ENCODE data around the gene EVA1C. TPM values are rescaled to one million over a fixed set of nuclear protein-coding genes. Genes with fewer than 3 reads are reported as not detected.
"Not testable (repeated sequence)": the region's sequence is repeated elsewhere in the genome, so short reads cannot be mapped to it uniquely, and the experiment has no call there.

The EVA1C gene
- polyA plus RNA-seq, 1 donor (not counting 4 experiments of a cell fraction or from before 2014, with no cell fraction given), result 15.3 TPM

DNA sequence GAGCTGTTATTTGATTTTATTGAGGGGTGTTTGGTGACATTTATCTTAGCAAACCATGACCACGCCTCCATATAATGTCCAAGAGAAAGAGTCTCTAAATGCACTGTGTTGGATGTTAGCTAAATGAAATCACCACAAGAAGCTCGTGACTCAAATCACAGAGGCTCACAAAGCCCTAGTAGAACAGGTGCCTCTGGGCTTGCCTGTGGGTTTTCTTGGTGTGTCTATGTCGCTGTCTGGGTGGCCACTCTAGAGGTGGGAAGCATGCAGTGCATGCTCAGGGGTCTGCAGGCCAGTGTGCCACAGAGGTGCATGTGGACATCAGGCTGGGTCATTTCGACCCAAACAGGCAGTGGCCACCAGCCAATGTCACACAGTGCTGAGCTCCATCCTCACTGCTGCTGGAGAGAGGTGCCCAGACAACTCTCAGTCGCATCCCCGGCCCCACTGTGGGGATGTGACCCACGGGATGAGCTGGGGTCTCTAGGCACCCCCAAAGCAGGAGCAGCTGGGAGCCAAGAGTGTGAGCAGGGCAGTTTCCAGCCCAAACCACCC lies 94.0 kb downstream of the EVA1C start:
- H4K20me1 ChIP-seq (ENCODE audit: control insufficient read depth, extremely low read depth, insufficient read depth, low read length); H3K79me2 ChIP-seq (ENCODE audit: control insufficient read depth, insufficient read depth, low read length); dilution Hi-C loops (cut with MboI; ENCODE audit: extremely low pct_ligation_motif_present, low sequenced_read_pairs); H3K4me2 ChIP-seq (ENCODE audit: control insufficient read depth, extremely low read depth, insufficient read depth, low read depth, low read length); FAIRE-seq; H3K27ac ChIP-seq (ENCODE audit: control insufficient read depth, insufficient read depth, low read length); H2AFZ ChIP-seq (ENCODE audit: control insufficient read depth, low read length); DNase-seq (ENCODE audit: low read depth, low spot score); H3K36me3 ChIP-seq (ENCODE audit: control insufficient read depth in 2 of 2, extremely low read depth in 1 of 2, insufficient read depth in 2 of 2, low read length in 2 of 2); H3K4me1 ChIP-seq (ENCODE audit: control insufficient read depth, extremely low read depth, insufficient read depth, low read length); H3K4me3 ChIP-seq (ENCODE audit: control insufficient read depth in 2 of 3, extremely low read depth in 1 of 3, insufficient read depth in 2 of 3, low read depth in 1 of 3, low read length in 3 of 3); H3K27me3 ChIP-seq (ENCODE audit: control insufficient read depth, extremely low read depth, insufficient read depth, low read length); H3K9ac ChIP-seq (ENCODE audit: control insufficient read depth, extremely low read depth, insufficient read depth, low read length); H3K9me3 ChIP-seq (ENCODE audit: control insufficient read depth, low read depth, low read length); H3K9me1 ChIP-seq (ENCODE audit: control insufficient read depth, extremely low read depth, insufficient read depth, low read length): not testable (repeated sequence)

DNA sequence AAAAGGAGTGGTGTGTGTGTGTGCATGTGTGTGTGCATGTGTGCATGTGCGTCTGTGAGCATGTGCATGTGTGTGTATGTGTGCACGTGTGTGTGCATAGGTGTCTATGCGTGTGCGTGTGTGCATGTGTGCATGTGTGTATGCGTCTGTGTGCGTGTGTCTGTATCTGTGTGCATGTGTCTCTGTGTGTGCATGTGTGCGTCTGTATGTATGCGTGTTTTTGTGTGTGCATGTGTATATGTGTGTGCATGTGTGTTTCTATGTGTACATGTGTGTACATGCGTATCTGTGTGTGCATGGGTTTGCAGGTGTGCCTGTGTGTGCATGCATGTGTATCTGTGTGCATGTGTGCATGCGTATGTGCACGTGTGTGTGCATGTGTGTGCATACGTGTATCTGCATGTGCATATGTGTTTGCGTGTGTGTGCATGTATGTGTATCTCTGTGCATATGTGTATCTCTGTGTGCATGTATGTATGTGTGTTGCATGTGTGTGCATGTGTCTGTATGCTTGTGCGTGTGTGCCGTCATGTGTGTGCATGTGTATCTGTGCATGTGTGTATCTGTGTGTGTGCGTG lies 94.9 kb downstream of the EVA1C start:
- Histone ChIP-seq H2AFZ (ENCODE audit: control insufficient read depth, low read length) (no peak overlapping the region), H4K20me1 (ENCODE audit: control insufficient read depth, extremely low read depth, insufficient read depth, low read length) (no peaks in the 10 kb centered on the region), H3K27ac (ENCODE audit: control insufficient read depth, insufficient read depth, low read length) (no peak overlapping the region), H3K36me3 (ENCODE audit: control insufficient read depth in 2 of 2, extremely low read depth in 1 of 2, insufficient read depth in 2 of 2, low read length in 2 of 2) (peaks cover 0 to 6% of the 10 kb centered on the region in 2 experiments), H3K9me1 (ENCODE audit: control insufficient read depth, extremely low read depth, insufficient read depth, low read length) (no peaks in the 10 kb centered on the region), H3K9me3 (ENCODE audit: control insufficient read depth, low read depth, low read length) (no peaks in the 10 kb centered on the region), H3K4me1 (ENCODE audit: control insufficient read depth, extremely low read depth, insufficient read depth, low read length) (no peaks in the 10 kb centered on the region), H3K27me3 (ENCODE audit: control insufficient read depth, extremely low read depth, insufficient read depth, low read length) (no peaks in the 10 kb centered on the region), H3K4me3 (ENCODE audit: control insufficient read depth in 2 of 3, extremely low read depth in 1 of 3, insufficient read depth in 2 of 3, low read depth in 1 of 3, low read length in 3 of 3) (no peak overlapping the region), H3K4me2 (ENCODE audit: control insufficient read depth, extremely low read depth, insufficient read depth, low read depth, low read length) (no peak overlapping the region), H3K79me2 (ENCODE audit: control insufficient read depth, insufficient read depth, low read length) (no peaks in the 10 kb centered on the region), H3K9ac (ENCODE audit: control insufficient read depth, extremely low read depth, insufficient read depth, low read length) (no peak overlapping the region)
- dilution Hi-C loops (cut with MboI; ENCODE audit: extremely low pct_ligation_motif_present, low sequenced_read_pairs), result no loop called here
- DNase-seq (ENCODE audit: low read depth, low spot score) (no peak), FAIRE-seq (no peak)
- TF ChIP-seq EZH2 (IDR thresholded peaks at IDR 0.05; ENCODE audit: low read length), result no peak
- TF ChIP-seq, protein P1, sequence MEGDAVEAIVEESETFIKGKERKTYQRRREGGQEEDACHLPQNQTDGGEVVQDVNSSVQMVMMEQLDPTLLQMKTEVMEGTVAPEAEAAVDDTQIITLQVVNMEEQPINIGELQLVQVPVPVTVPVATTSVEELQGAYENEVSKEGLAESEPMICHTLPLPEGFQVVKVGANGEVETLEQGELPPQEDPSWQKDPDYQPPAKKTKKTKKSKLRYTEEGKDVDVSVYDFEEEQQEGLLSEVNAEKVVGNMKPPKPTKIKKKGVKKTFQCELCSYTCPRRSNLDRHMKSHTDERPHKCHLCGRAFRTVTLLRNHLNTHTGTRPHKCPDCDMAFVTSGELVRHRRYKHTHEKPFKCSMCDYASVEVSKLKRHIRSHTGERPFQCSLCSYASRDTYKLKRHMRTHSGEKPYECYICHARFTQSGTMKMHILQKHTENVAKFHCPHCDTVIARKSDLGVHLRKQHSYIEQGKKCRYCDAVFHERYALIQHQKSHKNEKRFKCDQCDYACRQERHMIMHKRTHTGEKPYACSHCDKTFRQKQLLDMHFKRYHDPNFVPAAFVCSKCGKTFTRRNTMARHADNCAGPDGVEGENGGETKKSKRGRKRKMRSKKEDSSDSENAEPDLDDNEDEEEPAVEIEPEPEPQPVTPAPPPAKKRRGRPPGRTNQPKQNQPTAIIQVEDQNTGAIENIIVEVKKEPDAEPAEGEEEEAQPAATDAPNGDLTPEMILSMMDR (optimal IDR thresholded peaks at IDR 0.05 in 1 of 3, IDR thresholded peaks at IDR 0.05 in 1 of 3, conservative IDR thresholded peaks at IDR 0.05 in 1 of 3; ENCODE audit: extremely low read depth in 1 of 3, insufficient read depth in 2 of 3, low read length in 3 of 3), result no peak

DNA sequence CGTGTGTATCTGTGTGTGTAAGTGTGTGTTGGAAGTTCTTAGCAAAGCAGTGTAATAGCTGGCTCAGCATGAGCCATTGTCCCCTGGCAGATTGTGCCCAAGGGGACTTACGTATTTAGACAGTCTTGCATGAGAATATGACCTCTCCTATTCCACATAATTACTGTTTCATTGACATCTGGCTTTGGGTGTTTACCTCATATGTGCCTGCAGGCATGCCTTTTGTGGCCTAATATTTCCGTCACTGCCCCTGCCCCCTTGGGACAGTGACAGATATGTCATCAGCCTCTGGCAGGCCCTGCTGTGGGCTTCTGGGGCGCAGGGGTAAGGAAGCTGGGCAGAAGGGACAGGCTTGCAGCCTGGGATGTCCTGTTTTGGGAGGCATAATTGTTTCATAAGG lies 95.5 kb downstream of the EVA1C start:
- H3K27me3 ChIP-seq (ENCODE audit: control insufficient read depth, extremely low read depth, insufficient read depth, low read length); H3K27ac ChIP-seq (ENCODE audit: control insufficient read depth, insufficient read depth, low read length); H4K20me1 ChIP-seq (ENCODE audit: control insufficient read depth, extremely low read depth, insufficient read depth, low read length); FAIRE-seq; H2AFZ ChIP-seq (ENCODE audit: control insufficient read depth, low read length); H3K4me2 ChIP-seq (ENCODE audit: control insufficient read depth, extremely low read depth, insufficient read depth, low read depth, low read length); H3K79me2 ChIP-seq (ENCODE audit: control insufficient read depth, insufficient read depth, low read length); DNase-seq (ENCODE audit: low read depth, low spot score); H3K36me3 ChIP-seq (ENCODE audit: control insufficient read depth in 2 of 2, extremely low read depth in 1 of 2, insufficient read depth in 2 of 2, low read length in 2 of 2); dilution Hi-C loops (cut with MboI; ENCODE audit: extremely low pct_ligation_motif_present, low sequenced_read_pairs); H3K9me3 ChIP-seq (ENCODE audit: control insufficient read depth, low read depth, low read length); H3K9me1 ChIP-seq (ENCODE audit: control insufficient read depth, extremely low read depth, insufficient read depth, low read length); H3K4me3 ChIP-seq (ENCODE audit: control insufficient read depth in 2 of 3, extremely low read depth in 1 of 3, insufficient read depth in 2 of 3, low read depth in 1 of 3, low read length in 3 of 3); H3K9ac ChIP-seq (ENCODE audit: control insufficient read depth, extremely low read depth, insufficient read depth, low read length); H3K4me1 ChIP-seq (ENCODE audit: control insufficient read depth, extremely low read depth, insufficient read depth, low read length): not testable (repeated sequence)

All from keratinocyte (primary cell).